GM12891 (cell line): ENCODE data around the gene EP300.

Experiments
- PAX5 ChIP-seq: IDR thresholded peaks from 2 replicates; pipeline ENCODE4 v1.6.1; 2011; ENCODE audit warnings: low read length, moderate library complexity, mild to moderate bottlenecking; ENCODE audit not compliant: insufficient read depth, severe bottlenecking
- POLR2A ChIP-seq: IDR thresholded peaks from 2 replicates; pipeline ENCODE4 v1.6.1; 2011; ENCODE audit warnings: low read depth, low read length, control low read depth
- POLR2AphosphoS5 ChIP-seq: IDR thresholded peaks from 2 replicates; pipeline ENCODE4 v1.6.1; 2011; ENCODE audit warnings: low read depth, low read length, control low read depth
- SPI1 ChIP-seq: IDR thresholded peaks from 2 replicates; pipeline ENCODE4 v1.6.1; 2011; ENCODE audit warnings: low read depth, low read length, control low read depth
- TAF1 ChIP-seq: IDR thresholded peaks from 2 replicates; pipeline ENCODE4 v1.6.1; 2011; ENCODE audit warnings: low read depth, low read length, control low read depth

- TF ChIP-seq POLR2AphosphoS5 (peak; percentile 58), TAF1 (no peak), POLR2A (0 out of 2 replicates have a peak, but pooled peaks have one; percentile 21), SPI1 (no peak), PAX5 (no peak)
Observed at GRCh38 chr22:41178425-41178975, 86.1 kb downstream of the EP300 start.
